WTC11 (cell line): ENCODE measurements around the gene LINC01488.

Experiments used
- ATF3 ChIP-seq: sonication (generic); formaldehyde crosslinking; conservative IDR thresholded peaks from 2 replicates; pipeline ENCODE4 v1.8.1; 2022; ENCODE audit warnings: mild to moderate bottlenecking, missing genetic modification reagents
- USF2 ChIP-seq: sonication (generic); formaldehyde crosslinking; IDR thresholded peaks from 2 replicates; pipeline ENCODE4 v1.8.1; 2023; ENCODE audit warnings: mild to moderate bottlenecking, missing genetic modification reagents, moderate library complexity
- ZNF138 ChIP-seq: sonication (generic); formaldehyde crosslinking; conservative IDR thresholded peaks from 2 replicates; pipeline ENCODE4 v1.8.1; 2022; ENCODE audit warnings: mild to moderate bottlenecking, moderate library complexity, missing genetic modification reagents
- ZNF317 ChIP-seq: sonication (generic); formaldehyde crosslinking; IDR thresholded peaks from 2 replicates; pipeline ENCODE4 v1.8.1; 2023; ENCODE audit warnings: low read depth, mild to moderate bottlenecking, moderate library complexity, missing genetic modification reagents, borderline replicate concordance
- TF ChIP-seq, protein P1 (sequence below): fragments of 200-600 bp; IDR thresholded peaks from 2 replicates; pipeline ENCODE4 v1.8.0; 2022; ENCODE audit warnings: antibody characterized with exemption
- TF ChIP-seq, protein P2 (sequence below): sonication (generic); formaldehyde crosslinking; IDR thresholded peaks from 2 replicates; pipeline ENCODE4 v1.8.1; 2022; ENCODE audit warnings: mild to moderate bottlenecking, moderate library complexity, missing genetic modification reagents

DNA sequence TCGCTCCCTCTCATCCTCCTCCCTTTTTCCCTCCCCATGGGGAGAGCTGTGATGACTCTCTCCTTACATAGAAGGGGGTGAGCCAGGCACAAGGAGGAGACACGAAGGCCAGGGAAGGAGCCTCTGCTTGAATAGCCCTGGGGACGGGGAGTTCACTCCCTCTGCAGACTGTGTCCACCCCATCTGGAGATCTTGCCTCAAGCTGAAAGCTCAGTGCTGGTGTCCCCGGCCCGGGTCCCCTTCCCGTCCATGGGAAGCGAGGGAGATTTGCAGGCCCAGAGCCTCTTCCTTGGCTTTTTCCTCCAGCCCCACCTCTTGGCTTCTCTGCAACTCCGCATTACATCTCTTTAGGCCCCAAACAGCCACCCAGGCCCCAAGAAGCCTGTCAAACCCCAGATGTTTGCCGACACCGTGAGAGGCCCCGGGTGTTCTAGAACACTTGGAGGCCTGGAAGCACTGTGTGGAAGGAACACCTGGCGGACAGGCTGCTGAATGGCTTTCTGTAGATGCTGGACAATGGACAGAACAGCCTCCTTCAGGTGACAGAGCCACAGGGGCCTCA lies 32.3 kb downstream of the LINC01488 start:
- no peak for TF ChIP-seq USF2 (CRISPR knock-in tag)
- TF ChIP-seq, protein P1, sequence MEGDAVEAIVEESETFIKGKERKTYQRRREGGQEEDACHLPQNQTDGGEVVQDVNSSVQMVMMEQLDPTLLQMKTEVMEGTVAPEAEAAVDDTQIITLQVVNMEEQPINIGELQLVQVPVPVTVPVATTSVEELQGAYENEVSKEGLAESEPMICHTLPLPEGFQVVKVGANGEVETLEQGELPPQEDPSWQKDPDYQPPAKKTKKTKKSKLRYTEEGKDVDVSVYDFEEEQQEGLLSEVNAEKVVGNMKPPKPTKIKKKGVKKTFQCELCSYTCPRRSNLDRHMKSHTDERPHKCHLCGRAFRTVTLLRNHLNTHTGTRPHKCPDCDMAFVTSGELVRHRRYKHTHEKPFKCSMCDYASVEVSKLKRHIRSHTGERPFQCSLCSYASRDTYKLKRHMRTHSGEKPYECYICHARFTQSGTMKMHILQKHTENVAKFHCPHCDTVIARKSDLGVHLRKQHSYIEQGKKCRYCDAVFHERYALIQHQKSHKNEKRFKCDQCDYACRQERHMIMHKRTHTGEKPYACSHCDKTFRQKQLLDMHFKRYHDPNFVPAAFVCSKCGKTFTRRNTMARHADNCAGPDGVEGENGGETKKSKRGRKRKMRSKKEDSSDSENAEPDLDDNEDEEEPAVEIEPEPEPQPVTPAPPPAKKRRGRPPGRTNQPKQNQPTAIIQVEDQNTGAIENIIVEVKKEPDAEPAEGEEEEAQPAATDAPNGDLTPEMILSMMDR: no peak
- TF ChIP-seq, protein P2, sequence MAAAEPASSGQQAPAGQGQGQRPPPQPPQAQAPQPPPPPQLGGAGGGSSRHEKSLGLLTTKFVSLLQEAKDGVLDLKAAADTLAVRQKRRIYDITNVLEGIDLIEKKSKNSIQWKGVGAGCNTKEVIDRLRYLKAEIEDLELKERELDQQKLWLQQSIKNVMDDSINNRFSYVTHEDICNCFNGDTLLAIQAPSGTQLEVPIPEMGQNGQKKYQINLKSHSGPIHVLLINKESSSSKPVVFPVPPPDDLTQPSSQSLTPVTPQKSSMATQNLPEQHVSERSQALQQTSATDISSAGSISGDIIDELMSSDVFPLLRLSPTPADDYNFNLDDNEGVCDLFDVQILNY: no peak
- TF ChIP-seq ATF3 (CRISPR knock-in tag): no peak
- TF ChIP-seq ZNF138 (CRISPR knock-in tag): no peak
- TF ChIP-seq ZNF317 (CRISPR knock-in tag): no peak
